ENCODE measurements around the gene BTBD18.

DNA sequence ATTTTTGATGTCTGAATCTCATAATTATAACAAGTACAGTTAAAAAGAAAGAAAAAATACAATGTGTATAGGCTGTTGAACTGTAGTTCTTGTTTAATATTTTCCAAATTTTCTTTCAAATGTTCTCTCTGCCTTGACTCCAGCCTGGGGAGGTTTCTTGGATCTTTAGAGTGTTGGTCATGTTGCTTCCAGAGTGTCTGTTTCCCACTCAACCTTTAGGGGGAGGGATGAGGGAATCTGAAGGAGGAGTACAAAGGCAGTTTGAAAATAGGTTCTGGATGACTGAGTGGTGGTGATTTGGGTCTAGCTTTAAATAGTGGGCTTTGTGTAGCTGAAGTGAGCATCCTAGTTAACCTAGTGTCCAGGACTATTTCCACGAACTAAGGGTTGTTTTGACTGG, 11.9 kb upstream of the BTBD18 start:
- TF ChIP-seq CTCF (IDR thresholded peaks at IDR 0.05; ENCODE audit: low read depth, low read length, missing input control): peak; percentile 15
- no peak for TF ChIP-seq YY1 (IDR thresholded peaks at IDR 0.05)
- TF ChIP-seq TAF1 (conservative IDR thresholded peaks at IDR 0.05): no peak
- no peak for TF ChIP-seq EGR1 (IDR thresholded peaks at IDR 0.05; ENCODE audit: low read depth in 2 of 2)
- no peak for TF ChIP-seq HNF4G (IDR thresholded peaks at IDR 0.05)
- TF ChIP-seq SP1 (IDR thresholded peaks at IDR 0.05): no peak
- TF ChIP-seq GABPA (IDR thresholded peaks at IDR 0.05 in 1 of 2, conservative IDR thresholded peaks at IDR 0.05 in 1 of 2): no peak
- peak in 1 of 2 donors; percentile 50 for TF ChIP-seq RAD21 (IDR thresholded peaks at IDR 0.05)
- no peak for TF ChIP-seq REST (IDR thresholded peaks at IDR 0.05)
- no peak for TF ChIP-seq MAX (IDR thresholded peaks at IDR 0.05)
- TF ChIP-seq ZBTB33 (IDR thresholded peaks at IDR 0.05): no peak
- TF ChIP-seq FOXA2 (IDR thresholded peaks at IDR 0.05): no peak
- TF ChIP-seq JUND (IDR thresholded peaks at IDR 0.05): no peak
